ENCODE data around the gene TOR1A. TPM values are rescaled to one million over a fixed set of nuclear protein-coding genes. Genes with fewer than 3 reads are reported as not detected.
"Not testable (repeated sequence)": the region's sequence is repeated elsewhere in the genome, so short reads cannot be mapped to it uniquely, and the experiment has no call there.

TOR1A gene
- total and polyA plus RNA-seq, 11 donors = 10.5 to 27.3 (median 15.7) TPM

GRCh38 chr9:129786481-129786880, 37.5 kb downstream of the TOR1A start:
- WGBS, 4 donors = 70 to 78% (median 74%) methylated on average over 10 of the region's 10 CpGs
- ATAC-seq (no peak), DNase-seq (no peak)
- peaks cover 0 to 5% (median 0%) of the 10 kb centered on the region in 12 donors for H3K4me1 ChIP-seq
- H3K36me3 ChIP-seq = no peaks in the 10 kb centered on the region
- no peak overlapping the region for H3K27ac ChIP-seq
- no peak for TF ChIP-seq POLR2A (IDR thresholded peaks at IDR 0.05)
- TF ChIP-seq, protein P1, sequence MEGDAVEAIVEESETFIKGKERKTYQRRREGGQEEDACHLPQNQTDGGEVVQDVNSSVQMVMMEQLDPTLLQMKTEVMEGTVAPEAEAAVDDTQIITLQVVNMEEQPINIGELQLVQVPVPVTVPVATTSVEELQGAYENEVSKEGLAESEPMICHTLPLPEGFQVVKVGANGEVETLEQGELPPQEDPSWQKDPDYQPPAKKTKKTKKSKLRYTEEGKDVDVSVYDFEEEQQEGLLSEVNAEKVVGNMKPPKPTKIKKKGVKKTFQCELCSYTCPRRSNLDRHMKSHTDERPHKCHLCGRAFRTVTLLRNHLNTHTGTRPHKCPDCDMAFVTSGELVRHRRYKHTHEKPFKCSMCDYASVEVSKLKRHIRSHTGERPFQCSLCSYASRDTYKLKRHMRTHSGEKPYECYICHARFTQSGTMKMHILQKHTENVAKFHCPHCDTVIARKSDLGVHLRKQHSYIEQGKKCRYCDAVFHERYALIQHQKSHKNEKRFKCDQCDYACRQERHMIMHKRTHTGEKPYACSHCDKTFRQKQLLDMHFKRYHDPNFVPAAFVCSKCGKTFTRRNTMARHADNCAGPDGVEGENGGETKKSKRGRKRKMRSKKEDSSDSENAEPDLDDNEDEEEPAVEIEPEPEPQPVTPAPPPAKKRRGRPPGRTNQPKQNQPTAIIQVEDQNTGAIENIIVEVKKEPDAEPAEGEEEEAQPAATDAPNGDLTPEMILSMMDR (IDR thresholded peaks at IDR 0.05) = no peak
- intact Hi-C loops (cut with DNase I) = loop anchor here in 3 of 10 donors (2.0 to 5.0 kb wide), 3 partner anchors 48 to 59 kb away; no protein-coding TSS in a partner anchor
- H3K9me3 ChIP-seq = no peaks in the 10 kb centered on the region
- H3K27me3 ChIP-seq = peaks cover 0 to 10% (median 0%) of the 10 kb centered on the region in 9 donors
- no peak overlapping the region for H3K4me3 ChIP-seq

DNA sequence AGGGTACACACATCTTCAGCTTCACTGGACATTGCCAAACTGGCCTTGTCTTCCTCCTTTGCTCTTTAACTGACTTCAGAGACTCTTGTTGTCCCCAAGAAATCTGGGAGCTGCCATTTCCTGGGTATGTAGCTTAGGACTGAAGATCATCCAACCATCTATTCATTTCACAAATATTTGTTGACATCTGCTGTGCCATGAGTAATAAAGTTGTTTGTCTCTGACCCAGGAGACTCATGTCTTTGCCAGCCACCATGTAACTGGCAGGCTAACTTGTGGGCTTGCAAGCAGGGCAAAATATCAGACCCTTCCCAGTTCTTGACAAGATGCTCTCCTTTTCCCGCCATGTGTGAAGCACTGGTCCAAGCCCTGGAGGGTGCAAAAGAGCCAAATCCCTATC, 38.1 kb downstream of the TOR1A start:
- Histone ChIP-seq H3K4me3 (no peak overlapping the region), H3K27me3 (peaks cover 0 to 10% (median 0%) of the 10 kb centered on the region in 9 donors), H3K27ac (no peak overlapping the region), H3K4me1 (peaks cover 0 to 5% (median 0%) of the 10 kb centered on the region in 12 donors), H3K9me3 (no peaks in the 10 kb centered on the region), H3K36me3 (no peaks in the 10 kb centered on the region)
- DNase-seq (no peak), ATAC-seq (no peak)
- 77 to 100% (median 92%) methylated on average over 1 of the region's 1 CpG for WGBS, 4 donors
- intact Hi-C loops (cut with DNase I) = loop anchor here in 5 of 10 donors (2.0 to 5.0 kb wide), 5 partner anchors 47 to 647 kb away; partner anchors contain the start of gene ASB6 (in 2 of the 5)
- TF ChIP-seq, protein P1 (IDR thresholded peaks at IDR 0.05) = no peak
- no peak for TF ChIP-seq POLR2A (IDR thresholded peaks at IDR 0.05)

- H3K4me1 ChIP-seq = not testable (repeated sequence)
Measured at GRCh38 chr9:129784970-129785369, 39.0 kb downstream of the TOR1A start.

GRCh38 chr9:129783516-129784361, 40.2 kb downstream of the TOR1A start:
- Histone ChIP-seq H3K27me3 (peaks cover 0 to 10% (median 0%) of the 10 kb centered on the region in 9 donors), H3K4me1 (peaks cover 0 to 5% (median 0%) of the 10 kb centered on the region in 12 donors), H3K36me3 (no peaks in the 10 kb centered on the region), H3K4me3 (no peak overlapping the region), H3K9me3 (no peaks in the 10 kb centered on the region), H3K27ac (no peak overlapping the region)
- intact Hi-C loops (cut with DNase I) = loop anchor here (1.0 to 5.0 kb wide), 10 partner anchors 45 to 653 kb away; partner anchors contain the start of gene ASB6 (in 10 of the 10)
- peak; percentile 54 to 73 (median 70) for DNase-seq
- no peak for TF ChIP-seq POLR2A (IDR thresholded peaks at IDR 0.05)
- TF ChIP-seq, protein P1 (IDR thresholded peaks at IDR 0.05) = peak; percentile 77 to 97 (median 91)
- ATAC-seq = peak; percentile 46 to 95 (median 93)
- 33 to 36% (median 34%) methylated on average over 14 of the region's 14 CpGs for WGBS, 4 donors

More at GRCh38 chr9:129784970-129785369, 39.0 kb downstream of the TOR1A start:
- WGBS, 4 donors = 69 to 76% (median 72%) methylated on average over 11 of the region's 11 CpGs
- not testable (repeated sequence) for H3K27ac ChIP-seq, H3K27me3 ChIP-seq, ATAC-seq, H3K36me3 ChIP-seq, DNase-seq, H3K9me3 ChIP-seq, H3K4me3 ChIP-seq
- intact Hi-C loops (cut with DNase I) = loop anchor here in 9 of 10 donors (2.0 to 5.0 kb wide), 7 partner anchors 48 to 653 kb away; partner anchors contain the start of gene ASB6 (in 8 of the 9)
